Type B pancreatic cell (in vitro differentiated cells): Measurements from ENCODE around the gene C2orf81. TPM values are rescaled to one million over a fixed set of nuclear protein-coding genes. Genes with fewer than 3 reads are reported as not detected.
"Not testable (repeated sequence)": the region's sequence is repeated elsewhere in the genome, so short reads cannot be mapped to it uniquely, and the experiment has no call there.

ENCODE experiments used
- DNase-seq: peaks from one replicate; pipeline ENCODE4 v3.0.0; 2021; ENCODE audit warnings: mixed read lengths; ENCODE audit not compliant: unreplicated experiment; ENCODE audit errors: extremely low spot score
- H3K27ac Mint-ChIP-seq: 2 replicates; pipeline ENCODE4 v1.8.0; 2021; ENCODE audit warnings: mild to moderate bottlenecking, mixed read lengths
- H3K27me3 Mint-ChIP-seq: 2 replicates; pipeline ENCODE4 v1.8.0; 2021; ENCODE audit warnings: mixed read lengths
- H3K36me3 Mint-ChIP-seq: 2 replicates; pipeline ENCODE4 v1.8.0; 2021; ENCODE audit warnings: mixed read lengths
- H3K4me1 Mint-ChIP-seq: one replicate; pipeline ENCODE4 v1.8.0; 2021; ENCODE audit warnings: mixed read lengths; ENCODE audit not compliant: unreplicated experiment
- H3K4me3 Mint-ChIP-seq: 2 replicates; pipeline ENCODE4 v1.8.0; 2021; ENCODE audit warnings: mild to moderate bottlenecking, mixed read lengths
- H3K9me3 Mint-ChIP-seq: 2 replicates; pipeline ENCODE4 v1.8.0; 2021; ENCODE audit warnings: mixed read lengths
- total RNA-seq: library from RNA; stranded (reverse); gene quantifications from 2 replicates; pipeline ENCODE4 v1.2.1, GENCODE V29; 2021; ENCODE audit warnings: low replicate concordance
- TF ChIP-seq, protein P1 (sequence below): fragments of 200-600 bp; sonication (generic); conservative IDR thresholded peaks from 2 replicates; pipeline ENCODE4 v1.5.0; 2021; ENCODE audit warnings: antibody characterized with exemption, mild to moderate bottlenecking

Gene C2orf81
- total RNA-seq, 1 donor from 2014 or later: 10.4 TPM

DNA sequence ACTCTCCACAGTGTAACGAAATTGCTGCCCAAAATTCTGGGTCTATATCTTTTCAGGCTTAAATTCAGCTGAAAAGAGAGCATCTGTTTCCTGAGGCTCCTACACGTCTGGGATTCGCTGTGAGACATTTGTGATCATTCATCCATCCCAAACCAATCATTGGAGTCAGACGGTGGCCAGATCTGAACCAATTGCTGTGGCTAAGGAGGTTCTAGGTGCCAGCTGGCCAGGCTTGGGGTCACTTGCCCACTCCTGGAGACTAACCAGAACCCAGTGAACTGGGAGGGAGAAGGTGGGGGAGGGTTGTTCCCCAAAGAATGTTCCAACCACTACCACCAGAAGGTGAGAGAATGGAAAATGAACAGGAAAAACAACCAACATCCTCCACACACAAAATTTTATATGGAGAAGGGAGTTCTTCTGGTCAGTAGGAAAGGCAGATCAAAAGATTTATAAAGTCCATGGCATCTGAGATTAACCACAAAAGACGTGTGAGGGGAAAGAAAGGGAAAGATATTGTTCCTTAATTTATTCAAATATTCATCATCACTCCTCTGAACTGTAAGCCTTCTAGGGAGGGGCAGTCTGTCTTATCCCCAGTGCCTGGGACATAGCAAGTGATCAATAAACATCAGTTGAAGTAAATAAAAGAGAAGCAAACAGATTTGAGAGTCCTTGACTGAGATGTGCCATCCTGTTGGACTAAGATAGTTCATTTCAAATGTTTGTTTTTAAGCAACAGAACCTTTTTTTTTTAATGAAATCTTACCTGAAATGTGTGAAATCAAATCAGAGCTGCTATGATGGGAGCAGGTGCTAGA is 23.3 kb upstream of the C2orf81 start:
- H3K36me3 Mint-ChIP-seq: no peaks in the 10 kb centered on the region
- no peak overlapping the region for H3K27ac Mint-ChIP-seq
- no peaks in the 10 kb centered on the region for H3K9me3 Mint-ChIP-seq
- TF ChIP-seq, protein P1, sequence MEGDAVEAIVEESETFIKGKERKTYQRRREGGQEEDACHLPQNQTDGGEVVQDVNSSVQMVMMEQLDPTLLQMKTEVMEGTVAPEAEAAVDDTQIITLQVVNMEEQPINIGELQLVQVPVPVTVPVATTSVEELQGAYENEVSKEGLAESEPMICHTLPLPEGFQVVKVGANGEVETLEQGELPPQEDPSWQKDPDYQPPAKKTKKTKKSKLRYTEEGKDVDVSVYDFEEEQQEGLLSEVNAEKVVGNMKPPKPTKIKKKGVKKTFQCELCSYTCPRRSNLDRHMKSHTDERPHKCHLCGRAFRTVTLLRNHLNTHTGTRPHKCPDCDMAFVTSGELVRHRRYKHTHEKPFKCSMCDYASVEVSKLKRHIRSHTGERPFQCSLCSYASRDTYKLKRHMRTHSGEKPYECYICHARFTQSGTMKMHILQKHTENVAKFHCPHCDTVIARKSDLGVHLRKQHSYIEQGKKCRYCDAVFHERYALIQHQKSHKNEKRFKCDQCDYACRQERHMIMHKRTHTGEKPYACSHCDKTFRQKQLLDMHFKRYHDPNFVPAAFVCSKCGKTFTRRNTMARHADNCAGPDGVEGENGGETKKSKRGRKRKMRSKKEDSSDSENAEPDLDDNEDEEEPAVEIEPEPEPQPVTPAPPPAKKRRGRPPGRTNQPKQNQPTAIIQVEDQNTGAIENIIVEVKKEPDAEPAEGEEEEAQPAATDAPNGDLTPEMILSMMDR: no peak
- peaks cover 12% of the 10 kb centered on the region for H3K27me3 Mint-ChIP-seq
- peaks cover 9% of the 10 kb centered on the region for H3K4me1 Mint-ChIP-seq
- peak overlapping the region; percentile 74 for H3K4me3 Mint-ChIP-seq
- DNase-seq: no peak

DNA sequence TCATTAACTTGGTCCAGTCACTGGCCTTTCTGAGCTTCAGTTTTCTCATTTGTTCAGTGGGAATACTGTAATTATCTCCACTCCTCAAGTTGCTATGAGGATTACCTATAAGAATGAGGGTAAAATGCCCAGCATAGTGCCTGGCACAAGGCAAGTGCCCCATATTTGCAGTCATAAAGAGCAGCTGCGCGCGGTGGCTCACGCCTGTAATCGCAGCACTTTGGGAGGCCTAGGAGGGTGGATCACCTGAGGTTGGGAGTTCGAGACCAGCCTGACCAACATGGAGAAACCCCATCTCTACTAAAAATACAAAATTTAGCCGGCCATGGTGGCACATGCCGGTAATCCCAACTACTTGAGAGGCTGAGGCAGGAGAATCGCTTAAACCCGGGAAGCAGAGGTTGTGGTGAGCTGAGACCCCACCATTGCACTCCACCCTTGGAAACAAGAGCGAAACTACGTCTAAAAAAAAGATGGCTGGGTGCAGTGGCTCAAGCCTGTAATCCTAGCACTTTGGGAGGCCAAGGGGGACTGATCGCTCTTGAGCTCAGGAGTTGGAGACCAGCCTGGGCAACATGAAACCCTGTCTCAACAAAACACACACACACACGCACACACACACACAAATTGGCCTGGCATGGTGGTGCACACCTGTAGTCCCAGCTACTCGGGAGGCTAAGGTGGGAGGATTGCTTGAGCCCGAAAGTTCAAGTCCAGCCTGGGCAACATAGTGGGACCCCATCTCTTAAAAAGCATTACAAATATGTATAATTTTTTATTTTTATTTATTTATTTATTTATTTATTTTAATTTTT is 21.3 kb upstream of the C2orf81 start:
- peaks cover 26% of the 10 kb centered on the region for H3K4me1 Mint-ChIP-seq

DNA sequence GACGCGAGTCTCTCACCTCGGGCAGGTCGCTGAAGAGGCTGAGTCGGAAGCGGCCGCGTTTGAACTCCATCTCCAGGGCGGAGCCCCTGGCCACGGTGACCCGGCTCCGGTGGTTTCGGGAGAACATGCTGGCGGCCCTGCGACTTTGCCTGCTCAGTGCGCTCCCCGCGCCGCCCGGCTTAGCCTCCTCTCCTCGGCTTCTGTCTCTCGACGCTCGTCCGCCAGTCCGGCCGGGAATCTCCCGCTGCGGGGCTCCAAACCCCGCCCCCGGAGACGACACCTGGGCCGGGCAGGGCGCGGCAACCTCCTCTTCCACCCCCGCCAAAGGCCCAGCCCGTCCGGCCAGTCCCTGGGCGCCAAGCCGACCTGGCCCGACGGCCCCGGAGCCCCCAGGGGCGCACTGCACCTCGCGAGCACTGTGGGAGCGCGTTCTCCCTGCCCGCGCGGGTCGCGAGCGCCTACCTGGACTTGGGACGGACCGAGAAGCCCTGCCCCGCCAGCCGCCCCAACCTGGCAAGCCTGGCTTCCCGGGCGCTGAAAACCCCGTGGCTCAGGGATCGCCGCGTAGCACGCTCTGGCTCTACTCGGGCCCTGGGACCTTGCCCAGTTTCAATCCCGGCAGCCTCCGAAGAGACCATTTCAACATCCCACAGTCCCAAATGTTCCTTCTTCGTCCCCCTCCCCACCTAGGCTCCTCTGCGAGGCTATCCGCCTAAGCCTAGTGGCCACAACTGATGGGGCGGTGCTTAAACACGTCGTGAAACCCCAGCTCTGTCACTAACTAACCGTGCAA is 20.5 kb upstream of the C2orf81 start, which contains the start of gene RTKN:
Gene RTKN, minus strand, starts transcription at position 248 of the 793 bp plus-strand sequence. Its CDS starts 121 bp downstream, at position 127.
- H3K27ac Mint-ChIP-seq: peak within 1 kb of the TSS; percentile 99
- H3K36me3 Mint-ChIP-seq: peaks cover 15% of the 10 kb centered on the region
- DNase-seq: peak; percentile 76
- H3K4me1 Mint-ChIP-seq: peaks cover 32% of the 10 kb centered on the region
- peaks cover 5% of the 10 kb centered on the region for H3K27me3 Mint-ChIP-seq
- H3K4me3 Mint-ChIP-seq: peak within 1 kb of the TSS; percentile 96
- no peaks in the 10 kb centered on the region for H3K9me3 Mint-ChIP-seq
- TF ChIP-seq, protein P1: peak; percentile 42

More for the DNA sequence above, 21.3 kb upstream of the C2orf81 start:
- peak overlapping the region; percentile 99 for H3K27ac Mint-ChIP-seq
- peak overlapping the region; percentile 96 for H3K4me3 Mint-ChIP-seq
- H3K36me3 Mint-ChIP-seq: peaks cover 11% of the 10 kb centered on the region
- DNase-seq, H3K27me3 Mint-ChIP-seq, H3K9me3 Mint-ChIP-seq: not testable (repeated sequence)

DNA sequence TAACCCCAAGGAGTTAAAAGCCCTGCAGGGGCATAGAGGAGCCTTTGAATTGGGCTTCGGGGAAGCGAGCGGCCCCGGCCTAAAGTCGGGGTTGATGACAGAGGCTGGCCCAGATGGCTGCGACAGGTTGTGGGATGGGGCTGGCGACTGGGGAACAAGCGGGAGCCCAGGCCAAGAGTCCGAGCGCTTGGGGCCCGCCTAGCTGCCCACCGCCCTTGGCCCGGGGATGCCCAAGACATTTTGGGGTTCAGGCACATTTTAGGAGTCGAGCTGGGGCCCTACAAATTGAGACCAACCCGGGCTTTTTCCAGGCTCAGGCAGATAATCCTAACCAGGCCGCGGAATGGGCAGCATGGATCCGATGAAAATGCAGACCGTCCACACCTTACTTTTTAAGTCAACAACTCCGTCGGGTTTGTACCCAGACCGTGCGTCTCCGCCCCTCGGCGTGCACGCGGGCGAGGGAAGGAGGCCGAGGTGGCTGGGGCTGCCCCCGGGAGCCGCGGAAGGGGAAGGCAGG is 19.8 kb upstream of the C2orf81 start:
- peak overlapping the region; percentile 99 for H3K27ac Mint-ChIP-seq
- no peak for DNase-seq
- peaks cover 5% of the 10 kb centered on the region for H3K27me3 Mint-ChIP-seq
- H3K36me3 Mint-ChIP-seq: peaks cover 15% of the 10 kb centered on the region
- H3K4me3 Mint-ChIP-seq: peak overlapping the region; percentile 96
- H3K4me1 Mint-ChIP-seq: peaks cover 32% of the 10 kb centered on the region
- no peaks in the 10 kb centered on the region for H3K9me3 Mint-ChIP-seq
- TF ChIP-seq, protein P1: no peak

DNA sequence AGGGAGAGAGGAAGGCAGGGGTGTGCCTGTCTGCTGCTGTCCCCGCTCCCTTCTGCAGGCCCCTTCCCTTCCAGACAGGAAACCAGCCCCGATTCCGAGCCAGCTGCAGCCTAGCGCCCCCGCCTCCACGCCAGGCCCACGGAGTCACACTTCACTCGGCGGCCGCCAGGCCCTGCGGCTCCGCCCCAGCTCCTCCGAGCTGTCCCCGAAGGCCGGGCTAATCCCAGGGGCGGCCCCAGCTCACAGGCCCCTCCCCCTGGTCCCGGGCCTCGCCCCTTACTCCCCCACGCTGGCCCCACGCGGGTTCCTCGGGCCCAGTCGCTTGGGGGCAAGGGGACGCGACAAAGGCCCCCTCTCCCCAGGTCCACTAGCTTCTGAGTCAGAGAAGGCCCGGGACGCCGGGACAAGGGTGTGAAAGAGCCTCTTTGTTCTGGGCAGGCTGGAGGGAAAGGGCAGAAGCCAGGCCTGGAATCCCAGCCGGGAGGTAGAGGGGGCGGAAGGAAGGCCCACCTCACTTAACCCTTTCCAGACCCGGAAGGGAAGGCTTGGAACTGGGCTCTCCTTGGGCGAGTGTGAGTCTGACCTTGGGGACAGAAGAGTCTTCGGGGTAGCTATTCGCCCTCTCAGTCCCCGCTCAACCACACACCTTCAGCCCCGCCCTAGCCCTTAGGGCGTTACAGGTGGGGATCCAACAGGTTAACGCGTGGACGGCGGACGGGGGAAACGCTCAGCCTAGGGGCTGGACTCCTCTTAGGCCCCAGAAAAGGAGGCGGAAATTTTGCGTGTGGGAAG is 19.2 kb upstream of the C2orf81 start:
- H3K4me1 Mint-ChIP-seq: peaks cover 33% of the 10 kb centered on the region
- peak; percentile 93 for DNase-seq
- H3K4me3 Mint-ChIP-seq: peak overlapping the region; percentile 96
- H3K27me3 Mint-ChIP-seq: peaks cover 5% of the 10 kb centered on the region
- no peaks in the 10 kb centered on the region for H3K9me3 Mint-ChIP-seq
- peak overlapping the region; percentile 99 for H3K27ac Mint-ChIP-seq
- H3K36me3 Mint-ChIP-seq: peaks cover 17% of the 10 kb centered on the region
- TF ChIP-seq, protein P1: peak; percentile 63
